GM21723 (cell line): Measurements from ENCODE around the gene RNF227.
"Not testable (repeated sequence)": the region's sequence is repeated elsewhere in the genome, so short reads cannot be mapped to it uniquely, and the experiment has no call there.

ENCODE experiments used
- ATAC-seq: cut with Tn5 transposase; IDR thresholded peaks from one replicate; pipeline ENCODE4 v1.9.1; 2021; ENCODE audit warnings: mild to moderate bottlenecking, moderate library complexity; ENCODE audit not compliant: unreplicated experiment

The RNF227 gene

DNA sequence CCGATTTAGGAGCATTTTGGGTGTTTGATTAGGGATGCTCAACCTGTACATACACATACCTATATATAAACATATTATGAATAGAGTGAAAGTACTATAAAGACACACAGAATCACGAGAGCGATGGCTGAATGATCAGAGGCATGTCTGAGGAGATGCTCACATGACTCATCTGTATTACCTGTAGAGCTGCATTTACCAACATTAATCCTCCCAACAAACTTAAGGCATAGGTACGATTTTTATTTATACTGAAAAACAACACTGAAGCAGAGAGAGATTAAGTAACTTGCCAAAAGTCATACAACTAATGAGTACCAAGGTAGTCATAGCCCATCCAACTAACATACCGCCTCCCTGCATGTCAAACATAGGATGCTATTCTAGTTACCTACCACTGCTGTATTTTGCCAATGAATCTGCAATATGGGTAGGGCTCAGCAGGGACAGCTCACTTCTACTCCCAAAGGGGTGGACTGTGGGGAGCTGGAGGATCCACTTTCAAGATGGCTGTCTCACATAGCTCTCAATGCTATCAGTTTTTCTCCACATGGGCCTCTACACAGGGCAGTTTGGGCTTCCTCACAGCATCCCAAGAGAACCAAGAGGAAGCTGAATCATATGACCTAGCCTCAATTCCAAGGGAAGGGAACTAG is 51.0 kb downstream of the RNF227 start:
- ATAC-seq, result no peak

DNA sequence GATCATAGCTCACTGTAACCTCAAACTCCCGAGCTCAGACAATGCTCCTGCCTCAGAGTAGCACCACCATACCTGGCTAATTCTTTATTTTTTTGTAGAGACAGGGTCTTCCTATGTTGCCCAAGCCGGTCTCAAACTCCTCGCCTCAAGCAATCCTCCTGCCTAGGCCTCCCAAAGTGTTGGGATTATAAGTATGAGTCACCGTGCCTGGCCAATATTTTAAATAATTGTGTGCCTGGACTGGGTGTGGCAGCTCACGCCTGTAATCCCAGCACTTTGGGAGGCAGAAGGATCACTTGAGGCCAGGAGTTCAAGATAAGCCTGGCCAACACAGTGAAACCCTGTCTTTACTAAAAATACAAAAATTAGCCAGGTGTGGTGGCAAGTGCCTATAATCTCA is 51.7 kb downstream of the RNF227 start:
- not testable (repeated sequence) for ATAC-seq
